Heart left ventricle (tissue), 13 donors: ENCODE data around the gene CREBBP.

Experiments
- CTCF ChIP-seq, 12 donors: fragments of 200-600 bp; sonication (generic) in 4 of 12; IDR thresholded peaks; one replicate each; pipeline versions ENCODE4 v1.5.0 to v1.8.0; 2018 to 2022; ENCODE audit warnings: antibody characterized with exemption in 12 of 12, mild to moderate bottlenecking in 5 of 12
- POLR2A ChIP-seq, 2 donors: fragments of 450-650 bp; IDR thresholded peaks; one replicate each; pipeline ENCODE4 v1.6.1; 2017; ENCODE audit warnings: antibody characterized with exemption in 2 of 2, mild to moderate bottlenecking in 2 of 2, moderate library complexity in 2 of 2
- donor health status: ischemic (EF 13 %, LVEDD 7.1; RV severe dilation, severe dysfunction).
- donor health status: DM: no; HTN: yes; CAD: no.
- donor health status: DM: no; HTN: no; CAD: no.
- donor health status: ischemic (EF 25% LVEDD 6.9; RV normal size, moderate dysfunction).
- donor health status: ischemic (EF 25% LVEDD 5.7; RV mildly dilated, moderate dysfunction).
- donor health status: ischemic (EF 35%, LVEDD 5.7; RV mildly dilated, moderate dysfunction).
- donor health status: nonischemic (EF 11% LVEDD 7.7; RV severe dilation, severe dysfunction).
- donor health status: DM: yes; HTN: yes; CAD: no.
- donor health status: PGD.
- donor health status: ischemic (EF 29% LVEDD 5.4; RV normal size, mild dysfunction).
- donor health status: nonischemic (EF 23%, LVEDD 6.1; RV moderate dilation, normal function).

- TF ChIP-seq CTCF (IDR thresholded peaks at IDR 0.05) (no peak), POLR2A (IDR thresholded peaks at IDR 0.05) (no peak)
Observed at GRCh38 chr16:3726021-3726687, 154.4 kb downstream of the CREBBP start.
